ENCODE results near the gene TRIM17. TPM values are rescaled to one million over a fixed set of nuclear protein-coding genes. Genes with fewer than 3 reads are reported as not detected.

The TRIM17 gene
- total RNA-seq, 4 donors from 2014 or later = not detected

DNA sequence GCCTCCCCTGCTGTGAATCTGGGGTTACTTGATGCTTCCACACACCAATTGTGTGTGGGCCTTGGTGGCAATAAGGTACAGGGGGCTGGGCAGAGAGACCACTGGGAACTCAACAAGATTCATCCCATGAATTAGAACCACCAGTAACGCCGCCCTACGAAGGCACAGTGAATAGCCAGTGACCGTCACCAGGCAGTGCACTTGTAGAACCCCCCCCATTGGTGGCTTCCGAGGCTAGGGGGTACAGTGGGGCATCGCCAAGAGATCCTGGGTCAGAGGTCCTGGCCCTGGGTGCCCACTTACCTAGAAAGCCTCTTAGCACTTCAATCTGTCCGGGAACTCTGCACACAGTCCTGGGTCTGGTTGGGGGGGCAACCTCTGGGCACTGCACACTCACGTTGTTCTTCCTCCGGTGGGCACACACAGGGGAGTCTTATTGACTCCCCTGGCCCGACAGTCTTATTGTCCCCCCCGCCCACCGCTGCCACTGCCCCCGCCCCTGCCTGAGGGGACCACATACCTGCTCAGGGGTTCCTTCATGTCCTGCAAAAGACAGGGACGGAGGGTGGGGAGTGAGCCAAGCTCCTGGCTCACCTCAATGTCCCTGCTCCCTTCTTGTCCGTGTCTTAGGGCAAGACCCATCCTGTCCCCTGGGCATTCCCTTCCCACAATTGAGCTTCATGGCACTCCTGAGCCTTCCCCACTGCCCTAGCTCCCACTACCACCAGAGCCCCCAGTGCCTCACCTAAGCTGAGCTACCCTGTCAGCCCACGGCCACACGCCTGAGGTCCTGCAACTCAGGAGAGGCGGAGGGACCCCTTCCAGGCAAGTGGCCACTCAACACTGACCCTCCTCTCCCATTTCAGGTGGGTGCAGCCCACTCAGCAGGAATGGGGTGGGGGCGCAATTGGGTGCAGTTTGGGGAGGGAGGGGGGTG lies 7.5 kb downstream of the TRIM17 start:
- WGBS = 91% methylated on average over 11 of the region's 19 CpGs

DNA sequence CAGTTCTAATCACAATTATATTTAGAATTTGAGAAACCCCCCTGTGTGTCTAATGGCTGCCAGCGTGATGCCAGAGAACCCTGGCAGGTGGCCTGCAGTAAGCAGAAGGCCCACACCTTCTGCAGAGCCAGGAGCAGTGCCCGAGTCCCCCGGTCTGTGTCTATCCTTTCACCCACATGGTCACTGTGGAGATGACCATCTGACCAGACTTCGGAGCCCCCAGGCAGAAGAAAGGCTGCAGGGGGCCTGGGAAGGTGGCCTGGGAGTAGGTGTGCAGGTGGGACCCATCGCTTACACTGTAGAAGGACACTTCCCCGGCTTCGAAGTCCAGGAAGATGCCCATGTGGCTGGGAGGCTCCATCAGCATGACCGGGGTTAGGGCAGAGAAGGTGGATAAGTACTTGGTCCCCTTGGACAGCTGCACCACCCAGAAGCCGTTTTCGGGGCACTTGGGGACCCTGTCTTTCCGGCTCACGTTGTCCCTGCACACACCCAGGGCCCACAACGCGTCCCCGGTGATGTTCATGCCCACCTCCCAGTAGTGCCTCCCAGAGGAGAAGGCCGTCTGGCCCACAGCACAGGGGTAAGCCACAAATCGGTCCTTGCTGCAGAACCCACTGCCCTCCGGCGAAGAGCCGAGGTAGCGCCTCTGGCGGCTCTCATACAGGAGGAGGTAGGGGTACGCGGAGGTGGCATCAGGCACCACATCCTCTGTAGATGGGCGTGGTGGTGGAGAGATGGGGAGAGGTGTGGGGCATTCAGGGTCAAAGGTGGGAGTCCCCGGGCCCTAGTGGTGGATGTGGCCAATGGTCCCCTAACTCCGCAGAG lies 8.4 kb downstream of the TRIM17 start:
- peaks cover 0 to 18% (median 0%) of the 10 kb centered on the region in 4 donors for H3K36me3 ChIP-seq
- peak overlapping the region; percentile 87 to 99 (median 92) for H3K4me3 ChIP-seq
- H3K27me3 ChIP-seq = no peaks in the 10 kb centered on the region
- intact Hi-C loops (cut with DNase I) = loop anchor here (5.0 to 10.0 kb wide), 3 partner anchors 79 to 276 kb away; partner anchors contain the start of gene RNF187
- H3K4me1 ChIP-seq = peaks cover 29 to 60% (median 50%) of the 10 kb centered on the region in 4 donors
- TF ChIP-seq POLR2A (IDR thresholded peaks at IDR 0.05; ENCODE audit: low read depth) (no peak), POLR2AphosphoS5 (IDR thresholded peaks at IDR 0.05) (no peak), EP300 (IDR thresholded peaks at IDR 0.05) (no peak)
- TF ChIP-seq, protein P1, sequence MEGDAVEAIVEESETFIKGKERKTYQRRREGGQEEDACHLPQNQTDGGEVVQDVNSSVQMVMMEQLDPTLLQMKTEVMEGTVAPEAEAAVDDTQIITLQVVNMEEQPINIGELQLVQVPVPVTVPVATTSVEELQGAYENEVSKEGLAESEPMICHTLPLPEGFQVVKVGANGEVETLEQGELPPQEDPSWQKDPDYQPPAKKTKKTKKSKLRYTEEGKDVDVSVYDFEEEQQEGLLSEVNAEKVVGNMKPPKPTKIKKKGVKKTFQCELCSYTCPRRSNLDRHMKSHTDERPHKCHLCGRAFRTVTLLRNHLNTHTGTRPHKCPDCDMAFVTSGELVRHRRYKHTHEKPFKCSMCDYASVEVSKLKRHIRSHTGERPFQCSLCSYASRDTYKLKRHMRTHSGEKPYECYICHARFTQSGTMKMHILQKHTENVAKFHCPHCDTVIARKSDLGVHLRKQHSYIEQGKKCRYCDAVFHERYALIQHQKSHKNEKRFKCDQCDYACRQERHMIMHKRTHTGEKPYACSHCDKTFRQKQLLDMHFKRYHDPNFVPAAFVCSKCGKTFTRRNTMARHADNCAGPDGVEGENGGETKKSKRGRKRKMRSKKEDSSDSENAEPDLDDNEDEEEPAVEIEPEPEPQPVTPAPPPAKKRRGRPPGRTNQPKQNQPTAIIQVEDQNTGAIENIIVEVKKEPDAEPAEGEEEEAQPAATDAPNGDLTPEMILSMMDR (IDR thresholded peaks at IDR 0.05) = no peak
- DNase-seq (ENCODE audit: extremely low spot score) = no peak
- WGBS = 95% methylated on average over 26 of the region's 27 CpGs
- H3K9me3 ChIP-seq = no peaks in the 10 kb centered on the region
- H3K27ac ChIP-seq (replicated peaks in 1 of 4) = peak overlapping the region in 3 of 4 donors; percentile 8 to 91 (median 88)

More for the DNA sequence above, 7.5 kb downstream of the TRIM17 start:
- H3K27me3 ChIP-seq = no peaks in the 10 kb centered on the region
- H3K4me1 ChIP-seq = peaks cover 27 to 51% (median 41%) of the 10 kb centered on the region in 4 donors
- H3K4me3 ChIP-seq = no peak overlapping the region
- DNase-seq (ENCODE audit: extremely low spot score) = no peak
- H3K9me3 ChIP-seq = no peaks in the 10 kb centered on the region
- peak overlapping the region in 3 of 4 donors; percentile 33 to 46 (median 40) for H3K27ac ChIP-seq (replicated peaks in 1 of 4)
- H3K36me3 ChIP-seq = peaks cover 0 to 12% (median 0%) of the 10 kb centered on the region in 4 donors
- TF ChIP-seq POLR2A (IDR thresholded peaks at IDR 0.05; ENCODE audit: low read depth) = no peak
- no peak for TF ChIP-seq POLR2AphosphoS5 (IDR thresholded peaks at IDR 0.05)
- TF ChIP-seq EP300 (IDR thresholded peaks at IDR 0.05) = no peak
- TF ChIP-seq, protein P1 (IDR thresholded peaks at IDR 0.05) = no peak
- intact Hi-C loops (cut with DNase I) = loop anchor here (5.0 to 10.0 kb wide), 3 partner anchors 78 to 277 kb away; partner anchors contain the start of gene RNF187

DNA sequence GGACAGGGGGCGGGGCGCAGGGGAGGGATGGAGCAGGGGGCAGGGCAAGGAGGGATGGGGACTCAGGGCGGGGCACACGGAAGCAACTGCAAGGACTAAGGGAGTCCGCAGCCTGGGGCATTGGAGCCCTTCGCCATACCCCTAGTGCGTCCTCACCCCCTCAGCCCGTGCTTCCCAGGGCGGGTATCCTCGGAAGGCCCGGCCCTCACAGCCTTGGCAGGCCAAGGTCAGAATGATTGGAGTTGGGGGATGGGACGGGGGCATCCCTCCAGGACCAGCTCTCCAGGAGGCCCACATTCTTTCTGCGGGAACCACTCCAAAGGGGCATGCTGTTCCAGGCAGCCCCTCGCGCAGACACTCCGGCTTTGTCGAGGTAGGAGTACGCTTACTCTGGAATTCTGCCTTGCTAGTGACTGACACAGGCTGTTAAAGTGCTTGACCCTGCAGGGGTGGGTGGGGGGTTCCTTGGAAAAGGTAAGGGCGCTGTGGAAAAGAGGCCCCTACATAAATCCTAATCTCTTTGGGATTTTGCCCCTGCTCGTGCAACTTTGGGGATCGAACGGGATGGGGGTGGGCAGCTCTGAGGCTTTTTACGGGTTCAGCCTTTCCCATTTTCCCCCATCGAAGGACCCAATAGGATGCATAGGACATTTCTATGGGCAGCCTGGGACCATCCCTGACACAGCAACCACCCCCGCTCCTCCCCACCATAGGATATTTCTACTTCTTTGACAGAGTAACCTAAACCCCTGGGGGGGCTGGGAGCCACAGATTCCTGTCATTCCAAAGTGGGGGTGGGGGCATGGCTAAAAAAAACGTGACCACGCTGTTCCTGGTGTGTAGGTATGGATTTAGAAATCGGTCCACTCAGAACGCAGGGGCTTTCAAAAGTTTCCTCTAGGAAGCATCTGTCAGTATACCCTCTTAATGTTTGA lies 9.3 kb downstream of the TRIM17 start:
- Histone ChIP-seq H3K9me3 (no peaks in the 10 kb centered on the region), H3K27me3 (no peaks in the 10 kb centered on the region), H3K36me3 (peaks cover 0 to 25% (median 0%) of the 10 kb centered on the region in 4 donors), H3K27ac (replicated peaks in 1 of 4) (peak overlapping the region; percentile 87 to 91 (median 89)), H3K4me3 (peak overlapping the region; percentile 87 to 99 (median 92)), H3K4me1 (peaks cover 29 to 67% (median 58%) of the 10 kb centered on the region in 4 donors)
- WGBS = 21% methylated on average over 23 of the region's 29 CpGs
- no peak for DNase-seq (ENCODE audit: extremely low spot score)
- TF ChIP-seq POLR2AphosphoS5 (IDR thresholded peaks at IDR 0.05) (no peak), EP300 (IDR thresholded peaks at IDR 0.05) (no peak), POLR2A (IDR thresholded peaks at IDR 0.05; ENCODE audit: low read depth) (no peak)
- TF ChIP-seq, protein P1 (IDR thresholded peaks at IDR 0.05) = no peak
- intact Hi-C loops (cut with DNase I) = loop anchor here (5.0 to 10.0 kb wide), 3 partner anchors 80 to 275 kb away; partner anchors contain the start of gene RNF187

DNA sequence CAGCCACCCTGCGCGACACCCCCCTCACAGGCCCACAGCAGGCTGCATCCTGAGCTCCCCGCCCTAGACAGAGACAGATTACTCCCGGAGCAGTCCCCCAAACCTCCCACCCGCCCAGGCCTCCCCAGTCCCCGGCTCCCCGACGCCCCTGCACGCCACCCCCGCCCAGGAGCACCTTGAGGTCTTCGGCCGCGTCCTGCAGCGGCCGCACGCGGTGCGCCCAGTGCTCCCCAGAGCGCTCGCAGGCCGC lies 10.8 kb downstream of the TRIM17 start:
- Histone ChIP-seq H3K36me3 (peaks cover 0 to 36% (median 13%) of the 10 kb centered on the region in 4 donors), H3K27me3 (no peaks in the 10 kb centered on the region), H3K9me3 (no peaks in the 10 kb centered on the region), H3K4me1 (peaks cover 29 to 72% (median 60%) of the 10 kb centered on the region in 4 donors), H3K4me3 (peak overlapping the region; percentile 87 to 99 (median 92)), H3K27ac (replicated peaks in 1 of 4) (peak overlapping the region; percentile 87 to 91 (median 89))
- no peak for DNase-seq (ENCODE audit: extremely low spot score)
- WGBS = 4% methylated on average over 4 of the region's 21 CpGs
- TF ChIP-seq POLR2AphosphoS5 (IDR thresholded peaks at IDR 0.05) = no peak
- TF ChIP-seq POLR2A (IDR thresholded peaks at IDR 0.05; ENCODE audit: low read depth) = no peak
- TF ChIP-seq EP300 (IDR thresholded peaks at IDR 0.05) = no peak
- TF ChIP-seq, protein P1 (IDR thresholded peaks at IDR 0.05) = no peak
- intact Hi-C loops (cut with DNase I) = loop anchor here (5.0 to 10.0 kb wide), 3 partner anchors 81 to 274 kb away; partner anchors contain the start of gene RNF187
